Measurements from ENCODE around the gene MYO10.
"Not testable (repeated sequence)": the region's sequence is repeated elsewhere in the genome, so short reads cannot be mapped to it uniquely, and the experiment has no call there.

Gene MYO10

DNA sequence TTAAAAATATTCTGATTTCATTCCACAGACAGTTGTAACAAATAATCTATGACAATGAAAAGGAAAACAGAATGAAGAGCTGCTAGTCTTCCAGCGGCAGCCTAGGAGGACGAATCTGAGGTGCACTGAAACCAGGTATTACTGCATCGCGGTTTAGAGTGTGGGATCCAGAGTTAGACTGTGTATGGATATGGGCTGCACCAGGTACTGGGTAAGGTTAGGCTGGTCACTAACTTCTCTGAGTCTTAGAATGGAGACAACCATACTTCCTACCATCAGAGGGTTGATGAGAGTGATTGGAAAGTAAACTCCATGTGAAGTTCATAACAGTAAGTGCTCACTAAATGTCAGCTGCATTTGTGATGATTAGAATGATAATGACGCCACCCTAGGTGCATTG lies 158.7 kb downstream of the MYO10 start:
- DNase-seq, result no peak

DNA sequence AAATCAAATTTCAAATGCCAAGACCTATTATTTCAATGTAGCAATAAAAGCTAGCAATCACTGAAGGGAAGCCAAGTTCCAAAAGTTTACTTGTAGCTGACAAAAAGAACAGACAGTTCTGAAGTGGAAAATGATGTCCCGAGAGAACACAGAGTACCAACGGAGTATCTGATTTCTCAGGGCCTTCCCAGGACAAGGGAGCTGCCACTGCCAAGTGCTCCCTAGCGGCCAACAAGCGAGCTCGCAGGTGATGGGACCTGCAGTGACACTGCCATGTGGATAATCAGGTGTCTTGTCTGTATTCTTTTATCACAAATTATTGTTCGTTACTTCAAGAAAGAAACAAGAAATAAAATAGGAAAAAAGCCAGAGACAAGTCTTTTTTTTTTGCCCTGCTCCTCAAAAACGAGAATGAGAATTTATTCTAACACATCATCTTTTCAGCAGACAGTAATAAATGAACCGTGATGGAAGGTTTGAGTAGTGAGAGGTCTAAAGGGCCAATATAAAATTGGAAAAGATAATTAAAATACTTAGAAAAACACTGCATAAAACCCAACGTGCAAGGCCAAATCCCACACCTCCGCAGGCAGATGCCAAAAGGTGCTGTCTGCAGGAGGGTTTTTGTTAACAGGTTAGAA lies 159.4 kb downstream of the MYO10 start:
- DNase-seq, result peak in 1 of 3 experiments; percentile 29

DNA sequence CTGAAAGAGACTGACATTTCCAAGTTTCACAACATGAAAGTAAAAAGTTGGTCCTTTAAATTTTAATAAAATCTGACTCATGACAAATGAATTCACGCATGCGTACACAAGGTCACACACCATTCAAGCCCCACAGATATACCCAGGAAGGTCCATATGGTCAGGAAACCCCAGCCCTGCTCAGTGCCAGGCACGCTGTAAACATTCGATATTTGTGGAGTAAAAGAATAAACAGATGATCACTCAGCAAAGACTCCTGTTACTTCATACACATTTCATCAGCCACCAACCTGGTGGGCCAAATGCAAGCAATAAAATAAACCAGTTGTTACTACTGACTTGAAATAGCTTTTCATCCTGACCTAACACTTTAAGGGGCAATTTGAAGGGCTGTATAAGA lies 161.3 kb downstream of the MYO10 start:
- DNase-seq, result no peak

DNA sequence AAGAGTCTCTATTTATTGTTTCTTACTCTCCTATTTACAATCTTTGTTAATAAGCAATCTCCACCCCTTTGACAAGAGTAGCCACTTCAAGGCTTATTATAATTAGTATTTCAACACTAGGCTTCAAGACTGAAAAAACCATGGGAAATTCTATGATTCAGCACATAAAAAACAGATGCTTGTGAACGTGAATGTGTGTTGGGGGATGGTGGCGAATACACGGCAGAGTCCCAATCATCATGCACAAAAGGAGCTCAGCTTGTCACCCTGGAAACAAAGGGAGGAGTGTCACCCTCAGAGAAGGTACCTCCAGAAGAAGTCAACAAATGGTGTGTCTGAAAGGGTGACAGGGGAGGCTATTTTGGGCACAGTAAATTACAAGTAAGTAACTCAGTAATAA lies 162.1 kb downstream of the MYO10 start:
- DNase-seq, result peak in 2 of 3 experiments; percentile 67 to 93

DNA sequence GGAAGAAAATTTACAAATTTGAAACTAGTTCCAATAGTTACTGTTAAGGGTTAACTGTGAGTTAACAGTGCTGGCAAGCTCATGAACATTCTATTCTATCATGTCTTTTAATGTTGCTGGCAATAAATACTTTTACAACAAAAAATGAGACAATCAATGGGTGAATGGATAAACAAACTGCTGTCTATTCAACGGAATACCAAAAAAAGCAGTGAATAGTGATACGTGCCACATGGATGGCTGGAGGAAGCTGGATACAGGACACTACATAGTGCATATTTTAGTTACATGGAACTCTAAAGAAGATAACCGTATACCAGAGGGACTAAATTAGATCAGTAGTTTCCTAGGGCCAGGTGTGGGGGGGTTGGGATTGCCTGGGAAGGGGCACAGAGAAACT lies 163.5 kb downstream of the MYO10 start:
- DNase-seq, result no peak

DNA sequence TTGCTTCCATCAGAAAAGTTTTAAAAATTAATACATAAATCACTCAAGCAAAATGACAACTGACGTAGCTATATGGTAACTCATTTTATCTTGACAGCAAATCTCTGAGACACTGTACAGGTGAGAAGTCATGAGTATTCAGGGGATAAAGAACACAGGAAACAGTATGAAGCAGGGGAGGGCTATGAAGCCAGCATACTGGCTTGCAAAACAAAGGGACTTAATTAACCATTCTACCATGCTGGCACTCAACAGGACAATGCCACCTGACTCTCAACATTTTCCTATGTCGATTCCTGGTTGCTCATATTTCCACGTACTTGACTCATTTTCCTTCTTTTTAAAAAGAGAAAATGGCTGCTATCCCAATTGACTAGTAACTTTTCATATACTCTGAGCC lies 167.9 kb downstream of the MYO10 start:
- peak in 1 of 3 experiments; percentile 13 for DNase-seq

DNA sequence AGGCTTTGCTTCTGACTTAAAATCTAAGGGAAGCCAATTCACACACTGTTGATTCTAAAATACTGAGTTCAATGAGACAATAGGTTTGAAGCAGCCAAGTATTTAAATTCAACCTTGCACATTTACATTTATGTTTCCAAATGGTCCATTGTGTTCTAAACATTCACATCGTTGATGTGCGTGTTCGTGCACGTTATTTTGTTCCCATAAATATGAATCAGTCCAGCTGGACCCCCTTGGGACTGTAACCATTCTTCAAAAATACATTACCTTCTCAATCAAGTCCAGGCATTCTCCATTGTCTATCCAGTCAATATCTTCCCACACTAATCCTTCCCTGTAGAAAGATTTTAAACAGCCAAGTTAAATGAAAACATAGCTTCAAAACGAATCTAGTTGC lies 172.9 kb downstream of the MYO10 start:
- DNase-seq, result no peak

DNA sequence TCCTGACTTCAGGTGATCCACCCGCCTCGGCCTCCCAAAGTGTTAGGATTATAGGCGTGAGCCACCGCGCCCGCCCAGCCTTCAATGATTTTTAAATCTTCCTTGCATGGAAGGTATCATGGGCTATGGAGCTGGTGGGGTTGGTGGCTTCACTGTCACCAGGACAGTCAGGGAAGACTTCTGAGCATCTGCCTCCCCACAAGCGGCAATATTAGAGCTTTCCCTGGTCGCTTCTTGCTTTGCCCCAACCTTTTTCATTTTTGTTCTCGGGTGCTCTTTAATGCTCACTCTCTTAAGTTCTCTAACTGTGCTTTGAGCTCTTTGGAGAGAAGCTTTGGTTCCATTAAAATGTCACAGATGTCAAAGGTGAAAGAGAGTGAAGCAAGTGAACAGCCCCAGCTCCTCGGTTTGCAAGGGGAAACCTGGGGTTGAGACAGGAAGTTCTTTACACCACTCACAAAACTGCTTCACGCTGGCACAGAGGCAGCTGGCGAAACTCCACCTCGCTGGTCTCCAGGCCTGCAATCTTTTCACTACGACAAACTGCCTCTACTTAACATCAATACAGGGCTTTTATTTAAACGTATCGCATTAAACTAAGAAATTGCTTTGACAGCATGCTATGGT lies 176.8 kb downstream of the MYO10 start:
- DNase-seq, result no peak

DNA sequence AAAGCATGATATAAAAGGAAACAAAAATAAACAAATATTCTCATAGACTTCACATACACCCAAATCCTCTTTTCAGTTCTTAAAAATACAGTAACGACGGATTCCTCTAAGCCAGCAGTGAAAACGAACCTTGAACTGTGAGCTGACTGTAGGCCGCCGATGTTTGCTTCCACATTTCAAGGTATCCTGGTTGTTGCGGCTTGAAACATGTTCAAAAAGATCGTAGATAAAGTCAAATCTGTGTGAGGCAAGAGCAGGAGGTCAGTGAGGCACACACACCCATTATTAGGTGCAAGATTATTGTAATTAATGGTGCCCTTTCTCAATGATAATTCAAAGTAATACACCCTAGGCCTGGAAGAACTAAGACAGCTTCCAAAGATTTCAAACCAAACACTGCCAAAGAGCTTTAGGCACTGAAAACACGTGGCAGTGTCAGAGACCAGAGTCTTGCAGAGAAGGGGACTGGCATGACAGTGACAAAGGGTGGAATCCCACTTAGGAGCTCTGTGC lies 178.0 kb downstream of the MYO10 start:
- DNase-seq, result no peak

DNA sequence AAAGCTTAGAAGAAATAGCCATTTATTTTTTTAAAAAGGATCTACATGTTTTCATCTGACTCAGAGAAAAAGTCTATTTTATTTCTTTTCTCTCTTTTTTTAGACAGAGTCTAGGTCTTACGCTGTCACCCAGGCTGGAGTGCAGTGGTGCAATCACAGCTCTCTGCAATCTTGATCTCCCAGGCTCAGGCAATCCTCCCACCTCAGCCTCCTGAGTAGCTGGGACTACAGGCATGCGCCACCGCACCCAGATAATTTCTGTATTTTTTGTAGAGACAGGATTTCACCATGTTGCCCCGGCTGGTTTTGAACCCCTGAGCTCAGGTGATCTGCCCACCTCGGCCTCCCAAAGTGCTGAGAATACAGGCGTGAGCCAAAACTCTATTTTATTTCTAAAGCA lies 178.5 kb downstream of the MYO10 start:
- not testable (repeated sequence) for DNase-seq

DNA sequence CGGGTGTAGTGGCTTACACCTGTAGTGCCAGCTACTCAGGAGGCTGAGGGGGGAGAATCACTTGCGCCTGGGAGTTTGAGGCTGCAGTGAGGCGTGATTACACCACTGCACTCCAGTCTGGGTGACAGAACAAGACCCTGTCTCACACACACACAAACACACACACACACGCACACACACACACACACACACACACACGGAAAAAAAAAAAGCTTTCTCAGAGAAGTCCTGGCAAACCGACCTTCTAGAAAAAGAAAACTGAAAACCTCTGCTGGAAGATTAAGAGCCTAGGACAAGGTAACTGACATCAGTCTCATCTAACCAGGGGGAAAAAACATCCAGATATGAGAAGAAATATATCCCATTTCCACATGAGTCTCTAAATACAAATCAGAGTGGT lies 178.9 kb downstream of the MYO10 start:
- DNase-seq, result no peak

DNA sequence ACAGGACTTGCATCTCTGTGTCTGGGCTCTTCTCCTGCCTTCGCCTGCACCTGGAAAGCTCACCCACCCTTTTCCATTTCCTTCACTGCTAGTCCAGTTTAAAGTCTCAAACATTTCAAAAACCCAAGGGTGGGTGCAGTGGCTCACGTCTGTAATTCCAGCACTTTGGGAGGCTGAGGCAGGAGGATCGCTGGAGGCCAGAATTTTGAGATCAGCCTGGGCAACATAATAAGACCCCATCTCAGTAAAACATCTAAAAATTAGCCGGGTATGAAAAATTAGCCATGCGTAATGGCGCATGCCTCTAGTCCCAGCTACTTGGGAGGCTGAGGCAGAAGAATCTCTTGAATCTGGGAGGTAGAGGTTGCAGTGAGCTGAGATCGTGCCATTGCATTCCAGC lies 179.4 kb downstream of the MYO10 start:
- DNase-seq, result no peak

DNA sequence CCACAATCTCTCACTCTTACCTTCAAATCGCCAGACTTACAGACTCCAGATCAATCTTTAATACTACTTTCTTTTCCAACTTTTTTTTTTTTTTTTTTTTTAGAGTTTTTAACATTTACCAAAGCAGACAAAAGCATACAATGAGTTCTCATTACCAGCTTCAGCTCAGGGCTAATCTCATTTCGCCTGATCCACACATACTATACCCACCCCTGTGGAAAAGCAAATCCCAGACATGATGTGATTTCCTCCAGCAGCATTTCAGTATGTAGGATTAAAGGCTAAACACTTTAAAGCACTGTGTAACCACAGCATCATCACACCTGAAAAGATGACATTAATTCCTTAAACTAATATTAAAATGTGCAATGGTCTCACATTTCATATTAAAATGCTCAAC lies 180.4 kb downstream of the MYO10 start:
- DNase-seq, result no peak

DNA sequence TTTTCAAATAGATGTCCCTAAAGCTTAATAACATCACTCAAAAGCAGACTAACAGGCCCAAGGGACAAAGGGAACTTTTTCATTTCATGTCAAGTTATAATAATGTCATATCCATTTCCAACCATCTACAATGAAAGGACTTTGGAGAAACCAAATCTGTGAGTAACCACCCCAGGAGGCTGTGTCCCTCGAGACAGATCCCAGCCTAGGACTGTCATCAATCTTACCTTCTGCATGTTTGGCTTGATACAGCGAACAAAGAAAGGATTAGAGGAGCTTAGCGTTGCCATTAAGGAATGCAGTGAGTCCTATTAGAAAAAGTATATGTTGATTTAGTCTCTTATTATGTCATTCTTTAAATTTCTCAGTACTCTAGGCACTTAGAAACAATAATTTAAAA lies 181.5 kb downstream of the MYO10 start:
- no peak for DNase-seq

DNA sequence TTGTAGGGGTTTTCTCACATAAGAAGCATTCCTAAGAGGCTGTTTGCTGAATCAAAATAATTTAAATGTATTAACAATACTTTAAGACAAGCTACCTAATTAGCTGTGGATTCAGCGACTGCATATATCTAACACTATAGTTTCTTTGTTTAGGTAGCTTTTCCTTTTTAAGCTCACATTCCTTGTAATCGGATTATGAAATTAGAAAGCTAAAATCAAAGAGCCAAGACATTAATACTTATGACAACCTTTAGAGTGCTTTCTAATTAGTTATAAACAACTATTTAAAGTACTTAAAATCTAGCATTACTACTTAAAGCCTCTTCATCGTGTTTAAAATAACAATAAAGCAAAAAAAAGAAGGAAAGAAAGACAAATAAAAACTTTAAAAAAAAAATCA lies 182.0 kb downstream of the MYO10 start:
- DNase-seq, result no peak

DNA sequence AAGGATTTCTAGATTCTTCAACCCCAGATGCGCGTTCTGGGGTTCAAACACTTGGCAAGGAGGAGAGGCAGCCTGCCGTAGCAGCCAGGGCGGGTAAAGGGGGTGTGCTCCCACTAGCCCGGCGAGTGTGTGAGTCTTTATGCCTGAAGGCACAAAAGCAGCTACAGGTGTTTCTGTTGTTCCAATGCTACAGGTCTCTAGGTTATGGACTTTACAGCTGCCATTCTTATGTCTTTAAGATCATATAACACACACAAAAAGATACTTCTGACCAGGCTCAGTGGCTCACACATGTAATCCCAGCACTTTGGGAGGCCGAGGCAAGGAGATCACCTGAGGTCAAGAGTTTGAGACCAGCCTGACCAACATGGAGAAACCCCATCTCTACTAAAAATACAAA lies 185.6 kb downstream of the MYO10 start:
- peak in 1 of 3 experiments; percentile 44 for DNase-seq

DNA sequence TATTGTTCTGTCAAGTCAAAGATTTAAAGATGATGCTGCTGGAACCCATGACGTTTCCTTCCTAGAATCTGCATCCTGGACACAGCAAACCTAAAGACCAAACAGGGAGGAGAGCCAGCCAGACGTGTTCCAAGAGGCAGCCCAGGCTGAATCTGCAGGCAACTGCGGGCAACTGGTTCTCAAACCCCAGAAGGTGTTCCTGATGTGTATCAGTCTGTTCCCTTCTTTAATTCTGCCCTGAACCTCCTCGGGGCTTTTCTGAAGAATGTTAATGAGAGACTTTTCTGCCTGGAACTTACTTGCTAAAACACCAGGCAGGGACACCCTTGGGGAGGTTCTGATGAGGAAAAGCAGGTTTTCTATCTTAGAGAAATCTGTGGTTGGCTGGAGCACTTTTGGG lies 186.5 kb downstream of the MYO10 start:
- no peak for DNase-seq

DNA sequence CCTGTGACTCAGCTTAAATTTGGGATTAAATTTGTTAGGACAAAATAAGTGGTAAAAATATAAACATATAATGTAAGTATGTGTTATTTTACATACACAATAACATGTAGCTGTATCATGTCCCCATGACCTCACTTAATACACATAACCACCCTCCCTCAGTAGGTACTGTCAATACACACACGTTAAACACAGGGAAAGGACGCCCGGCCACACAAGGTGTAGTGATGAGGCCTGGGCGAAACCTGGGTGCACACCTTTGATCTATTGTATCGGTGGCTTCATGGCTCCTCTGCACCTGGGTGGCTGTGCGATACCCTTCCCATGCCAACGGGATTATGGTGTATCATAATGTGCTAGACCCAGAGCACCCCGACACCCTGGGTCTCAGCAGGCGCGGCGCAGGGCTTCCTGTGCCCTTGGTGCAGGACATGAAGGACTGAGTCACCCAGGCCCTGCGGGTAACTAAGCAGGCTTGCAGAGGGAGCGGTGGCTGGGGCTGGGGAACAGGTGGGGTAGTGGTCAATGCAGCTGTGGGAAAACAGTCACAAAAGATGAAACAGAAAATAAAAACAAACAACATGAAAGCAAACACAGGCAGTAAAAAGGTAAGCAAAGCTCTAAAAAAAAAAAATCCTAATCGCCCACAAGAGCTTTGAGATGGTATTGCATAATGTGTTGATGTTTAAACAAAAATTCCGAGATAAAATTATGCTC lies 191.8 kb downstream of the MYO10 start:
- DNase-seq, result no peak

DNA sequence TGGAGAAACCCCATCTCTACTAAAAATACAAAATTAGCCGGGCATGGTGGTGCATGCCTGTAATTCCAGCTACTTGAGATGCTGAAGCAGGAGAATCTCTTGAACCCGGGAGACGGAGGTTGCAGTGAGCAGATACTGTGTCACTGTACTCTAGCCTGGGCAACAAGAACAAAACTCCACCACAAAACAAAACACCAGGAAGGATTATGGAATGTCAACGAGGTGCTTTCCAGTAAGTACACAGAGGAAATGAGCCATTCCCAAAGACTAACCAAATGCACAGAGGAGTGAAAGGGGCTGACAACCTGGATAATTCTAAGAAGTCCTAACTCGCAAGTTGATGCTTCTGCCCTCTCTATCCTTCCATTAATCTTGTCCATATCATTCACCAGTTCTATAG lies 193.2 kb downstream of the MYO10 start:
- DNase-seq, result no peak

DNA sequence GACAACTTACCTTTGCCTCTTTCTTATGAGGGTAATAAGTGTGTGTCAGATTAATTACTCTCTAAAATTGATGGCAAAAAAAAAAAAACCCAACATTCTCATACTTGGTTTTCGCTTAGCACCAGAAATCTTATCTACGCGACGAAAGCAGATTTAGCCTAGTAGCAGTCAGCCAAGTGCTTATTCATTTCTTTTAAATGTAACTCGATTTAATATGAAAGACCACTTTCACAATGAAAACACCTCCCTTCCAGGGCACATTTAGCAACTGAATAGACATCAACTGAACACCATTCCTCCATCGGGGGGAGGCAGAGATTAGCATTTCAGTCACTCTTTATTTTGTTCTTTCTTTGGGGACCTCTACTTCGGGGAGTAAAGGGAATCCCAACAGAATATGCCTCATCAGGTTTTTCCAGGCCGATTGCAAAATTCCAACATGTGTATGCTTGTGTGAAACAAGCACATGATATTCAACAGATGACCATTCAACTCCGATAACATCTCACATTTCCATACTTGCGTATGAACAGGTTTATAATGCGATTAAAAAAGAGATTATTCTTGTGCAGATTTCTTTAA lies 195.2 kb downstream of the MYO10 start:
- DNase-seq, result peak in 2 of 3 experiments; percentile 15 to 57

DNA sequence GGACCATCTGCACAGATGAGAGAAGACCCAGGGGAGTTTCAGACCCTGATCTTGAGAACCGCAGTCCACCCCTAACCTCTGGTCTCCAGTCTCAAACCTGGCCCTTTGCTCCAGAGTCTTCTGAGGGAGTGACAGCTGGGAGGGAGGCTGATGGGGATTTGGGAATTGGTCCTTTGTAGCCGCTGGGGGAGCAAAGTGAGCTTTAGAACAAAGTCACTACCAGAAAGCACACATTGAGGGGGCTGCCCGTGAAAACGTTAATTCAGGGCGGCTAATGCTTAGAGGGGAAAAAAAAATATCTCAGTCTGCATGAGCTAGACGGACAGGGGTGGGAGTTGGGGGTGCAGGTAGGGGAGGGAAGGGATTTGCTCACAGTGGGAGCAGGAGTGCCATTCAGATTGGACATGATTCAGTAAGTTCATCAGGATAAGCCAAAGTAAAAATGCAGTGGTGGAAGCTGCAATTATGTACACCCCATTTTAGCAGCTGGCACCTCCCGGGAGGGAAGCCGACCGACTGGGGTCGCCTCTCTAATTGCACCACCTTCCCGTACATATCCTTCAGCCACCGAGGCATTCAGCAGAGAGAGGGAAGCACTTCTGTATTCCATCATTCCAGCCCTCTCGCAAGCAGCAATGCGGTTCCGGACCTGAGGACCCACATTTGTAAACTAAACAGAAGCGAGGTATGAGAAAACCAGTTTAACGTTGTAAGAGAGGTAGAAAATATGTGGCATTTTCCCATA lies 195.8 kb downstream of the MYO10 start:
- DNase-seq, result peak in 2 of 3 experiments; percentile 22 to 57

DNA sequence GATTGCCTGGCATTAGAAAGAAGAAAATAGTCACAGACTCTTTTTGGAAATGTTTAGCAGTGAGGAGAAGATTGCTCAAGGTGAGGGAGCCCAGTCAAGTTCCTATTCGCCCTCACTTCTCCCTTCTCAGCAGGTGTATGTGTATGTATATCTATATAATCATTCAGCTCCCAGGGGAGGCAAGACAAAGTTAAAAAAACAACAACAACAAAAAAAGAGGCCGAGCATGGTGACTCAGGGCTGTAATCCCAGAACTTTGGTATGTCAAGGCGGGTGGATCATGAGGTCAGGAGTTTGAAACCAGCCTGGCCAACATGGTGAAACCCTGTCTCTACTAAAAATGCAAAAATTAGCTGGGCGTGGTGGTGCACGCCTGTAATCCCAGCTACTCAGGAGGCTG lies 197.7 kb downstream of the MYO10 start:
- DNase-seq, result not testable (repeated sequence)
